GM12801 (cell line): Measurements from ENCODE around the gene PGAM5.

ENCODE experiments used
- CTCF ChIP-seq: IDR thresholded peaks from one replicate; pipeline ENCODE4 v1.5.1; 2011; ENCODE audit warnings: control low read depth; ENCODE audit not compliant: insufficient read length; ENCODE audit errors: extremely low read depth

Gene PGAM5

GRCh38 chr12:132711080-132711843 is 620 bp downstream of the PGAM5 start:
- TF ChIP-seq CTCF = no peak

- TF ChIP-seq CTCF = no peak
These were observed 2.5 kb downstream of the PGAM5 start for GRCh38 chr12:132713123-132713522.

GRCh38 chr12:132715874-132716273 is 5.2 kb downstream of the PGAM5 start:
- no peak for TF ChIP-seq CTCF

- no peak for TF ChIP-seq CTCF
These were observed 5.7 kb downstream of the PGAM5 start for GRCh38 chr12:132716356-132716755.

GRCh38 chr12:132717011-132717410 is 6.4 kb downstream of the PGAM5 start:
- no peak for TF ChIP-seq CTCF

GRCh38 chr12:132717531-132718387 is 7.1 kb downstream of the PGAM5 start:
- TF ChIP-seq CTCF = no peak

- TF ChIP-seq CTCF = no peak
These were observed 8.0 kb downstream of the PGAM5 start for GRCh38 chr12:132718644-132719043.
